GM23338 (cell line): ENCODE data around the gene USH2A.

ENCODE experiments used
- CREB1 ChIP-seq: fragments of 250-450 bp; sonication (Bioruptor Pico); IDR thresholded peaks from 2 replicates; pipeline ENCODE4 v1.5.0; 2020; ENCODE audit warnings: low read depth, mild to moderate bottlenecking, moderate library complexity
- EZH2 ChIP-seq: fragments of 200-600 bp; sonication (generic); IDR thresholded peaks from one replicate; pipeline ENCODE4 v1.8.0; 2017; ENCODE audit warnings: antibody characterized with exemption, mild to moderate bottlenecking, low read depth; ENCODE audit not compliant: unreplicated experiment
- POLR2AphosphoS5 ChIP-seq: IDR thresholded peaks from 2 replicates; pipeline ENCODE4 v1.6.1; 2016; ENCODE audit warnings: antibody characterized with exemption, low read depth
- REST ChIP-seq: IDR thresholded peaks from one replicate; pipeline ENCODE4 v1.6.1; 2018; ENCODE audit warnings: antibody characterized with exemption; ENCODE audit not compliant: unreplicated experiment
- TF ChIP-seq, protein P1 (sequence below), 2 experiments: fragments of 200-600 bp in 1 of 2; sonication (generic) in 1 of 2; conservative IDR thresholded peaks; 2 replicates each; pipeline versions ENCODE4 v1.5.1 to v1.6.1; 2016 to 2017; ENCODE audit warnings: antibody characterized with exemption in 2 of 2, low read depth in 2 of 2, mild to moderate bottlenecking in 2 of 2, moderate library complexity in 1 of 2

DNA sequence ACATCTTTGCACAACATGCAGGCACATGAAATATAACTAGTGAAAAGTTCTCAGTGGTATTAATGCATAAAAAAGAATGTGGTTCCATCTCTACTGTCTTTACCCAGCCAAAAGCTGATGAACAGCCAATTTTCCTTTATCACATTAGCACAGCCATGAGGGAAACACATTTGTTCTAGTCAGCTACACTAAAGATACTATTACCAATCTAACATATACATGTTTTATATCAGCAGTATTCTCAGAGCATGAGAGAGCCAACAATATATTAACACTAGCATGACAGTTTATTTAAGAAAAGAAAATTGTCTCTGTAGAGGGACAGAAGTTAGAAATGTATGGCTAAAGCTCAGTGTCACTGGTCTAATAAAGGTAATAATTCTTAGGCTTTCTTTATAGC lies 56.3 kb downstream of the USH2A start:
- TF ChIP-seq POLR2AphosphoS5 (no peak), CREB1 (CRISPR knock-in tag) (no peak), EZH2 (no peak), REST (no peak)
- TF ChIP-seq, protein P1, sequence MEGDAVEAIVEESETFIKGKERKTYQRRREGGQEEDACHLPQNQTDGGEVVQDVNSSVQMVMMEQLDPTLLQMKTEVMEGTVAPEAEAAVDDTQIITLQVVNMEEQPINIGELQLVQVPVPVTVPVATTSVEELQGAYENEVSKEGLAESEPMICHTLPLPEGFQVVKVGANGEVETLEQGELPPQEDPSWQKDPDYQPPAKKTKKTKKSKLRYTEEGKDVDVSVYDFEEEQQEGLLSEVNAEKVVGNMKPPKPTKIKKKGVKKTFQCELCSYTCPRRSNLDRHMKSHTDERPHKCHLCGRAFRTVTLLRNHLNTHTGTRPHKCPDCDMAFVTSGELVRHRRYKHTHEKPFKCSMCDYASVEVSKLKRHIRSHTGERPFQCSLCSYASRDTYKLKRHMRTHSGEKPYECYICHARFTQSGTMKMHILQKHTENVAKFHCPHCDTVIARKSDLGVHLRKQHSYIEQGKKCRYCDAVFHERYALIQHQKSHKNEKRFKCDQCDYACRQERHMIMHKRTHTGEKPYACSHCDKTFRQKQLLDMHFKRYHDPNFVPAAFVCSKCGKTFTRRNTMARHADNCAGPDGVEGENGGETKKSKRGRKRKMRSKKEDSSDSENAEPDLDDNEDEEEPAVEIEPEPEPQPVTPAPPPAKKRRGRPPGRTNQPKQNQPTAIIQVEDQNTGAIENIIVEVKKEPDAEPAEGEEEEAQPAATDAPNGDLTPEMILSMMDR (conservative IDR thresholded peaks at IDR 0.05; ENCODE audit: low read depth in 2 of 2) = no peak
